ENCODE data around the gene BARHL1.

Gene BARHL1

DNA sequence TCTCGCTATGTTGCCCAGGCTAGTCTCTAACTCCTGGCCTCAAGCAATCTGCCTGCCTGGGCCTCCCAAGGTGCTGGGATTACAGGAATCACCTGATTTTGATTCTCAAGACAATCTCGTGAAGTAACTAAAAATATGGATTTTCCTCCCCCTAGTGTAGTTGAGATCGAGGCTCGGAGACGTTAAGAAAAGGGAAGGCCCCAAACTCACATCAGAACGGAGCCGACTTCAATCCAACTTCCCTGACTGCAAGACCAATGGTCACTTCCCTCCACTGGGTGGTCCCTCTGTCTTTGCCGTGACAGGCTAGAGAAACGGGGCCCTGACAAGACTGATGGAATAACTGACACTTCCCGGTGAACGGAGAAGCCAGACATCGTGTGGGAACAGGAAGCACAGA is 28.3 kb downstream of the BARHL1 start:
- in situ Hi-C loops (cut with MboI; ENCODE audit: low sequenced_read_pairs), result no loop called here

DNA sequence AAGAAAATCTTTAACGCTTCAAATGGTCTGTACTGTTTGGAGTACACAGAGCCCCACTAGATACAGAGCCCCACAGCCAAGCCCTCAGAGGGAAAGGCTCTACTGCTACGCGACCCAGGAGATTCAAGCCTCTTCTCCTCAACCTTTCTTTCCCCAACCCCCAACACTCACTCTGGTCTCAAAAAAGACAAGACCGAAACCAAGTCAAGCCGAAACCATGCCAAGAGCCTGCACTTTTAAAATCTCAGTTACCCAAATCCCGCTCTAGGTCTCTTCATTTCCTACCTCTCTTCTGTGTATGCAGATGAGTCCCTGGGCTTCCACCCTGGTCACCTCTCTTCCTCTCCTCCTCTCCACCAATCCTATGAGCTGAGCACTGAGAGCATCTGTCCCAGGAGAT is 31.9 kb downstream of the BARHL1 start:
- in situ Hi-C loops (cut with MboI; ENCODE audit: low sequenced_read_pairs), result no loop called here

DNA sequence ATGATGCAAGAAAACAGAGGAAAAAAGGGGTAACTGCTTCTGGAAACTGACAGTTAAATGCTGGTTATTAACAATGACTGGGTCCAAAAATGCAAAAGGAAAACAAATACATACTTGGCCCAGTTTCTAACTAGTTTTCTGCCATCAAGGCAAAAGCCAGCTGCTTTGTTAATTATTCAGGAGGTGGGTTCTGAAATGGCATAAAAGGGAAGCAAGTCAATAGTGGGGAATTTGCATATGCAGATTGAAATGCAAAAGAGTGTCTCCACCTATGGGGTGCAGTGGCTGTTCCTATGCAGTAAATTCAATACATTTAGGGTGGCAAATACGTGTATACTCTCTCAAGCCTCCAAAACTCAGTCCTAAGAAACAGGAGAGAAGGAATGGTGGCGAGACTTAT is 33.4 kb downstream of the BARHL1 start:
- in situ Hi-C loops (cut with MboI; ENCODE audit: low sequenced_read_pairs), result no loop called here

GRCh38 chr9:132616725-132617124 is 34.3 kb downstream of the BARHL1 start:
- in situ Hi-C loops (cut with MboI; ENCODE audit: low sequenced_read_pairs), result no loop called here

GRCh38 chr9:132622159-132622558 is 39.8 kb downstream of the BARHL1 start:
- in situ Hi-C loops (cut with MboI; ENCODE audit: low sequenced_read_pairs), result no loop called here

GRCh38 chr9:132626285-132626684 is 43.9 kb downstream of the BARHL1 start:
- in situ Hi-C loops (cut with MboI; ENCODE audit: low sequenced_read_pairs), result no loop called here

DNA sequence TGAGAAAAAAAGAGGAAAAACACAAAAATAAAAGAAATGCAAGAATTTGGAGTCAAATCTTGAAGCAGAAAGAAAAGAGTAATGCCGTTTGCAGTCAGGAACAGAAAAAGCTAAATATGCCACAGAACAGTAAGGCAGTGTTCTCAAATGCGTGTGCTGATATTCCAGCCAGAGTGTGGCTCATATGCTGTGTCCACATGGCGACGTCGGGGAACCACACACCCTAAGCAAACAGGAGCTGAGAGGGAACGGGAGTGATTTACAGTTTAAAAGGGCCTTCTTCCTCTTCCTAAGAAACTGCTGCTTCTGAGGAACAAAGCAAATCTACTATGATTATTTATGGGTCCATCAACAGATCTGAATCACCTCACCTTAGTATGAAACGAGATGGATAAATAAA is 44.7 kb downstream of the BARHL1 start:
- in situ Hi-C loops (cut with MboI; ENCODE audit: low sequenced_read_pairs), result no loop called here

DNA sequence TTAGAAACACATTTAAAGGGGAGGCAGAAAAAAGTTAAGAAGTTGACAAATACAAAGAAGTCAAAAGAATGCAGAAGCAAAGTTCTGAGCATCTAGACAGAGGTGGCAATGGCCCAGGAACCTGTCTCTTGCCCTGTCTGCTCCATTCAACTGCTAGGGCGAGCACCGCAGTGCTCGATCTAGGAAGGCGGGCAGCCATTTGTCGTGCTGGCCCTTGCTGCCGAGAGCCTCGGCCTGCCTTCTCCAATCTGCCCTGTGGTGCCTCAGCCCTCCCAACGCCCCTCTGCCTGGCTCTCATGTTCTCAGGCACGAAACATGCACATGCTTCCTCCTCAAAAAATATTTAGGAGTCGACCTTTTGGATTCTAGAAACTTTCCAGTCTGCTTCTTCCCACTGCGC is 45.2 kb downstream of the BARHL1 start:
- in situ Hi-C loops (cut with MboI; ENCODE audit: low sequenced_read_pairs), result no loop called here

GRCh38 chr9:132628746-132629145 is 46.3 kb downstream of the BARHL1 start:
- in situ Hi-C loops (cut with MboI; ENCODE audit: low sequenced_read_pairs), result no loop called here

DNA sequence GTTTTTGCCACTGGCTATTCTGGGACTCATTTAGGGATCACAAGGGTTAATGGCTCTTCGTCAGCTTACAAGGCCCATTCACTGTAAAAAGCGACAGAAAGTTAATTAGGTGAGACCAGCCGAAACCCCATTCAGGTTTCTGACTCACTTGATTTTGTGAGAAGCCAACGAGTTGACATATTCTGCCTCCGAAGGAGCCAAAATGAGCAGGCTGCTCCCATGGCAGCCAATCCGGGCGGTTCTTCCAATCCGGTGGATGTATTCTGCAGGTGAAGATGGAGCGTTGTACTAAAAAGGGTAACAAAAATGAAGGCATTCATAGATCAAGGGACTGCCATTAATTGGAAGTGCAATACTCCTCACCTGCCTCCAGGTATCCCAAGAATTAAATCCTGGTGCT is 47.7 kb downstream of the BARHL1 start:
- in situ Hi-C loops (cut with MboI; ENCODE audit: low sequenced_read_pairs), result no loop called here

DNA sequence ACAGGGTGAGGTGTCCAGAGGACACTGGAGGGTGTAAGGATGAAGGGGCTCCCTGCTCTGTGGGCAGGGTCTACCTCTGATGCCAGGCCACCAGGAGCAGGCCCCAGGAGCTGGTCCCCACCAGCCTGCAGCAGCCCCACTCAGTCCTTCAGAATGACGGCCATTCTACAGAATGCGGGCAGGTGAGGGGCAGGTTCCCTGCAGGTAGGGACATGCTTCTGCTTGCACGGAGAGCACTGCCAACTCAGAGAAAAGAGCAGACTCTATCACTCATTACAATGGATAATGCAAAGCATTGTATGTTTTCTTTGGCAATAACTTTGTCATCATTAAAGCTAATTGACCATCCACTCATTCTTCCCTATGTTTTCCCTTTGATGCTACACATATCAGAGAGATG is 48.4 kb downstream of the BARHL1 start:
- in situ Hi-C loops (cut with MboI; ENCODE audit: low sequenced_read_pairs), result no loop called here

DNA sequence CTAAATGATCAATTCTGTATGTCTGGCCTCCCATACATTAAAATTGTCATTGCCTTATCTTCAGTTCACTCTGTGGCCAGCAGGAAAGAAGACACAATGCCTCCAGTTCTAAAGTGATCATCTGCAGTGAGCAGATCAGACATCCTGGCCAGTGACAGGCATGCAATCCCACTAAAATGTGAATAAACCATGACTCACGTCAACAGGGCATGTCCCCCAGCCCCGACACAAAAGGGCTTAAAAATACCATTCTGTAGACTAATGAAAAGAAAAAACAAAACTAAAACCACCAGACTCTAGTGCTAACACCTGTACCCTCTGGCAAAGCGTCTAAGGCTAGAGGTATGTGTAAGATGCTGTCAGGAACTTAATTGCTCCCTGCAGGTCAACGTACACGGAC is 48.9 kb downstream of the BARHL1 start:
- in situ Hi-C loops (cut with MboI; ENCODE audit: low sequenced_read_pairs), result no loop called here

- in situ Hi-C loops (cut with MboI; ENCODE audit: low sequenced_read_pairs), result no loop called here
Measured at GRCh38 chr9:132631685-132632084, 49.3 kb downstream of the BARHL1 start.

DNA sequence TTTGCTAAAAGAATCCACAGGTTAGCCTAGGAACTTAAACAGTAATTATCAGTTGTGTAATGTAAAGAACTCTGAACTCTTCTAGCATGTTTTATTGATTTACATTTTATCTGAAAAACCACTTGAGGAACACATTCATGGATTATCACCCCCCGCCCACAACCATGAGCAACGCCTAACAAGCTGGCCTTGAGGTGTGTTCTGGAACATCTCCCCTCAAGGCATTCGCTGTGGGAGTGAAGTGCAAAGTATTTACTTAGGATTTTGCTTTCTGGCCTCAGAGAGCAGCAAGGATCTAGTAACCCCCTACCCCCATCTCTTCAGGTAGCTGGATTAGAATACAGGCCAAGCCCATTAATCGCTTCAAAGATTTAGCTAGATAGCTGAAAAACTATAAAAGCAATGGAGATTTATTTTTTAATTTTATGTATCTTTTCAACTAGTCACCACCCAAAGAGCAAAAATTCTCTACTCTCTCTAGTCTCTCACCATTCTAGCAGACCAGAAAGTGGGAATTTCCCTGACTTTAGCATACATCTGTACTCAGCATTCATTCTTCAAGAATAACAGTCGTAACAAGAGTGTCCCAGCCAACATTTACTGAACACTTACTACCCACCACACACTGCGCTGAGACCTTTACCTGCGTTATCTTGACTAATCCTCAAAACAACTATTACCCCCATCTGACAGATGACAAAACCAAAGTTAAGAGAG is 50.2 kb downstream of the BARHL1 start:
- in situ Hi-C loops (cut with MboI; ENCODE audit: low sequenced_read_pairs), result no loop called here

DNA sequence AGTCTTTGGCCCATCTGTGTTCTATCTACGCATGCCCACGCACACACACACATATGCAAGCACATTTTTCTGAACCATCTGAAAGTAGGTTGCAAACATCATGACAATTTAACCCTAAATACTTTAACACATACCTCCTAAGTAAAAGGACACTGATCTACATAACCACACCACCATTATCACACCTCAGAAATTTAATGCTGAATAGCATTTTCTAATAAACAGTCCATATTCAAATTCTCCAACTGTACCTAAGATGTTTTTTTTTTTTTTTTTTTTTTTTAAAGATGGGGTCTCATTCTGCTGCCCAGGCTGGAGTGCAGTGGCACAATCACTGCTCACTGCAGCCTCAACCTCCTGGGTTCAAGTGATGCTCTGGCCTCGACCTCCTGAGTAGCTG is 51.9 kb downstream of the BARHL1 start:
- in situ Hi-C loops (cut with MboI; ENCODE audit: low sequenced_read_pairs), result no loop called here

GRCh38 chr9:132637351-132637750 is 54.9 kb downstream of the BARHL1 start:
- in situ Hi-C loops (cut with MboI; ENCODE audit: low sequenced_read_pairs), result no loop called here

DNA sequence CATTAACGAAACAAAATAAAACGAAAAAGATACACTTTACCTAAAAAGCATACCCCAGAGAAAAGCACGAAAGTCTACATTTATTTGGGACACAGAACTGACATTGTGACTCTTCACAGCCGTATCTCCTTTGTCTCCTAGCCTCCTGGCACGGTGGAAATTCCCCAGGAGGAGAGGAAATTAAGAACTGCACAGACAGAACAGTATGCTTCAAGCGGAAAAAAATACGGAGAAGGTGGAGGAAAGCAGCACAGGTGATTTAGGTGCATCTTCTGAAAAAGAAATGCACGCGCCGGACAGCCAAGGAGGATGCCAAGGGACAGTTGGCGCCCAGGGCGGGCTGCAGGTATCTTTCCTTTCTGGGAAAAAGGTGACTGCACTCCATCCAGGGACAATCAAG is 55.4 kb downstream of the BARHL1 start:
- in situ Hi-C loops (cut with MboI; ENCODE audit: low sequenced_read_pairs), result no loop called here

DNA sequence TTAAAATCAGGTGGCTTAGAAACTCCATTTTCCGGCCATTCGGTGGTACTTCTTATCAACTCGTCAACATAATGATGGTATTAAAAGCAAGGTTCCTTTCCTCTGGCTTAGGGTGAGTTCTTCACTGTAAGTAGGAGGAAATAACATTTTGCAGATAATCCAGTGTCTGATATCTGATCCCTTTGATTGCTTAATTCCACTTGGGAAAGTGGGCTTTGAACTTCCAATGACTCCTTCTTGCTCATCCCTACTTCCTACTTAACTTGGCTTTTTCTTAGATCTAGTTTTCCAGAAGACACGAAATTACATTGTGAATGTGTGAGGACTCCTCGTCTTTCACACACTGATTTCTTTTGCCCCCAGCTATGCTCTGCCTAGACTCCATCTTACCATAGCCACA is 55.8 kb downstream of the BARHL1 start:
- in situ Hi-C loops (cut with MboI; ENCODE audit: low sequenced_read_pairs), result no loop called here

DNA sequence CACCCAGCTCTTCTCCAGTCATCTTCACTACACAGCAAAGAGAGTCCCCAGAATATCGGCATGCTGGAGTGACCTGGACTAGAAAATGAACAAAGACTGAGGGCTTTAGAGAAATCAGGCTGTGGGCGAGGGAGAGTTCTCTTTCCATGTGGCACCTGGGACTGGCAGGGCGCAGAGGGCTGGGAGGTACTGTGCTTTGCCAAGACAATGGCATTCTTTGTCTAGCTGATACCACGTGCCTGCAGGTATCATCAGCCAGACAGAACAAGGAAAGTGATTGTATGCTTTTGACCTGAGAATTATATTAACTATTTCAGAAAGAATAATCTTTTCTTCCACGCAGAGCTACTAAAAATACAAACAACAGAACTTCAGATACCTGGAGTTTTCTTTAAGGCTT is 56.9 kb downstream of the BARHL1 start:
- in situ Hi-C loops (cut with MboI; ENCODE audit: low sequenced_read_pairs), result no loop called here

Measured in HL-60/S4 (cell line).